Measurements from ENCODE around the gene APLNR. TPM values are rescaled to one million over a fixed set of nuclear protein-coding genes. Genes with fewer than 3 reads are reported as not detected.

APLNR gene
- total RNA-seq, 3 donors from 2014 or later, result 0.44 to 3.3 (median 0.80) TPM

GRCh38 chr11:57203882-57204480 is 33.1 kb downstream of the APLNR start:
- H3K36me3 ChIP-seq, result no peaks in the 10 kb centered on the region
- H3K9me3 ChIP-seq, result no peaks in the 10 kb centered on the region
- no peaks in the 10 kb centered on the region for H3K4me1 ChIP-seq
- no peak for TF ChIP-seq POLR2A (IDR thresholded peaks at IDR 0.05)
- no peak for TF ChIP-seq POLR2AphosphoS5 (IDR thresholded peaks at IDR 0.05)
- TF ChIP-seq CTCF (IDR thresholded peaks at IDR 0.05), result no peak
- no peaks in the 10 kb centered on the region for H3K27me3 ChIP-seq
- no peak for DNase-seq (ENCODE audit: low spot score in 2 of 2)
- no peak overlapping the region for H3K27ac ChIP-seq
- intact Hi-C loops (cut with DNase I; ENCODE audit: low total_unique reads), result no loop called here
- H3K4me3 ChIP-seq, result no peak overlapping the region

GRCh38 chr11:57203359-57203758 is 33.7 kb downstream of the APLNR start:
- Histone ChIP-seq H3K4me1 (no peaks in the 10 kb centered on the region), H3K27ac (no peak overlapping the region), H3K27me3 (no peaks in the 10 kb centered on the region), H3K4me3 (no peak overlapping the region), H3K36me3 (no peaks in the 10 kb centered on the region), H3K9me3 (no peaks in the 10 kb centered on the region)
- DNase-seq (ENCODE audit: low spot score in 2 of 2), result no peak
- TF ChIP-seq POLR2A (IDR thresholded peaks at IDR 0.05) (no peak), CTCF (IDR thresholded peaks at IDR 0.05) (no peak), POLR2AphosphoS5 (IDR thresholded peaks at IDR 0.05) (no peak)
- intact Hi-C loops (cut with DNase I; ENCODE audit: low total_unique reads), result no loop called here

- intact Hi-C loops (cut with DNase I; ENCODE audit: low total_unique reads), result no loop called here
Observed at GRCh38 chr11:57202281-57202680, 34.8 kb downstream of the APLNR start.

GRCh38 chr11:57200917-57201316 is 36.1 kb downstream of the APLNR start:
- no peaks in the 10 kb centered on the region for H3K9me3 ChIP-seq
- no peaks in the 10 kb centered on the region for H3K27me3 ChIP-seq
- TF ChIP-seq POLR2AphosphoS5 (IDR thresholded peaks at IDR 0.05) (no peak), CTCF (IDR thresholded peaks at IDR 0.05) (no peak), POLR2A (IDR thresholded peaks at IDR 0.05) (no peak)
- peak overlapping the region in 1 of 2 donors; percentile 48 for H3K27ac ChIP-seq
- no peak overlapping the region for H3K4me3 ChIP-seq
- H3K36me3 ChIP-seq, result no peaks in the 10 kb centered on the region
- H3K4me1 ChIP-seq, result no peaks in the 10 kb centered on the region
- no peak for DNase-seq (ENCODE audit: low spot score in 2 of 2)
- intact Hi-C loops (cut with DNase I; ENCODE audit: low total_unique reads), result no loop called here

More at GRCh38 chr11:57202281-57202680, 34.8 kb downstream of the APLNR start:
- TF ChIP-seq CTCF (IDR thresholded peaks at IDR 0.05) (no peak), POLR2AphosphoS5 (IDR thresholded peaks at IDR 0.05) (no peak), POLR2A (IDR thresholded peaks at IDR 0.05) (no peak)
- no peaks in the 10 kb centered on the region for H3K36me3 ChIP-seq
- H3K4me1 ChIP-seq, result no peaks in the 10 kb centered on the region
- no peaks in the 10 kb centered on the region for H3K27me3 ChIP-seq
- no peak overlapping the region for H3K4me3 ChIP-seq
- peak overlapping the region in 1 of 2 donors; percentile 32 for H3K27ac ChIP-seq
- no peaks in the 10 kb centered on the region for H3K9me3 ChIP-seq
- no peak for DNase-seq (ENCODE audit: low spot score in 2 of 2)

GRCh38 chr11:57199330-57199729 is 37.7 kb downstream of the APLNR start:
- H3K9me3 ChIP-seq, result no peaks in the 10 kb centered on the region
- H3K27ac ChIP-seq, result no peak overlapping the region
- H3K4me3 ChIP-seq, result no peak overlapping the region
- no peaks in the 10 kb centered on the region for H3K4me1 ChIP-seq
- intact Hi-C loops (cut with DNase I; ENCODE audit: low total_unique reads), result loop anchor here (10.0 kb wide), 1 partner anchor 1125 kb away; no protein-coding TSS in a partner anchor
- no peaks in the 10 kb centered on the region for H3K27me3 ChIP-seq
- no peak for DNase-seq (ENCODE audit: low spot score in 2 of 2)
- H3K36me3 ChIP-seq, result no peaks in the 10 kb centered on the region
- no peak for TF ChIP-seq CTCF (IDR thresholded peaks at IDR 0.05)
- no peak for TF ChIP-seq POLR2A (IDR thresholded peaks at IDR 0.05)
- TF ChIP-seq POLR2AphosphoS5 (IDR thresholded peaks at IDR 0.05), result no peak

Measured in breast epithelium (tissue), 4 donors.